ENCODE measurements around the gene CAPZA2.

CAPZA2 gene

DNA sequence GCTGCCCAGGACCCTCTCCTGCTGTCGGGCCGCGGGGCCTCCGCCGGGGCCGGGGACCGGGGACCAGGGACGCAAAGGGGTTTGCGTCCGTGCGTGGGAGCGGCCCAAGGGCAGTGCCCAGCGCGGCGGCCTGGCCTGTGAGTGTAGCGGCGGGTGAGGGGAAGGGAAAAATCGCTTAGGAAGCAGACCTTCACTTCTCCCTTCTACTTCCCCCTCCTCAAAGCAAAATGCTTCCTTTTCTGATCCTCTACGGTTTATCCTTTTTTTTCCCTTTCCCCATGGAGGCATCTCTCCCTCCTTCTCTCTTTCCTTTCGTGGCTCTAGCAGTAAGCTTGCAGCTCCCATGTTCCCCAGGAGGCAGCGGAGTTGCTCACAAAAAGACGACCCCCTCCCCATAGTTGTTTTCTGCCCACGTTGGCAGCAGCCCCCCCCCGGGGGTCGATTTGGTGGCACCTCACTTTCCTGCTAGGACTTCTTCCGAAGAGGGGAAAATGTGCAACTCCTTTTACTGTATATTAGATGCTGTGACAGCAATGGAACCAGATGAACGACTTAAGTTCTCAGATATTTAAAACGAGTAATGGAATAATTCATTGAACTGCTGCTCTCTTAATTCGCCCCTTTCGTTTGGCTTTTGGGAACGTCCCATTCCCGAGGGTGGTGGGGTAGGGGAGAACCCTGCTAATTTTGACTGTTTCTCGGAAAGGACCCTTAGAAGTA lies 724 bp downstream of the CAPZA2 start:
- DNase-seq = no peak

- no peak for DNase-seq
Observed at GRCh38 chr7:116863936-116864500, 1.6 kb downstream of the CAPZA2 start.

GRCh38 chr7:116871061-116871700 lies 8.8 kb downstream of the CAPZA2 start:
- DNase-seq = no peak

DNA sequence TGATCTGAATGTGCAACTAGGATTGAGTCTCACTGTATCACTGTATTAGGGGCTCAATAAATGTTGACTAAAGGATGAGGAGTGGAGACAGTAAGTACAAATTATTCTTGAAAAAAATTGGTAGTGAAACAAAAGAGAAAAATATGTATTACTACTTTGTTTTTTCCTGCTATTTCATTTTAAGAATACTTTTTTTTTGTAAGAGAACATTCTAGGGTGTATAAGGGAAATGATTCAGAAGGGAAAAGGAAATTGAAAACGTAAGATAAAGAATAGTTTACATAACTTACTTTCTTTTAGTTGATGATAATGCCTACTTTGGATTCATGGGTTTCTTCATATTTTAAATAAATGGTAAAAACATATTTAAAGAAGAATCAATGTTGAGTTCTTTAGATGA lies 9.6 kb downstream of the CAPZA2 start:
- DNase-seq = no peak

GRCh38 chr7:116873619-116874018 lies 11.2 kb downstream of the CAPZA2 start:
- no peak for DNase-seq

GRCh38 chr7:116876664-116877442 lies 14.5 kb downstream of the CAPZA2 start:
- no peak for DNase-seq

DNA sequence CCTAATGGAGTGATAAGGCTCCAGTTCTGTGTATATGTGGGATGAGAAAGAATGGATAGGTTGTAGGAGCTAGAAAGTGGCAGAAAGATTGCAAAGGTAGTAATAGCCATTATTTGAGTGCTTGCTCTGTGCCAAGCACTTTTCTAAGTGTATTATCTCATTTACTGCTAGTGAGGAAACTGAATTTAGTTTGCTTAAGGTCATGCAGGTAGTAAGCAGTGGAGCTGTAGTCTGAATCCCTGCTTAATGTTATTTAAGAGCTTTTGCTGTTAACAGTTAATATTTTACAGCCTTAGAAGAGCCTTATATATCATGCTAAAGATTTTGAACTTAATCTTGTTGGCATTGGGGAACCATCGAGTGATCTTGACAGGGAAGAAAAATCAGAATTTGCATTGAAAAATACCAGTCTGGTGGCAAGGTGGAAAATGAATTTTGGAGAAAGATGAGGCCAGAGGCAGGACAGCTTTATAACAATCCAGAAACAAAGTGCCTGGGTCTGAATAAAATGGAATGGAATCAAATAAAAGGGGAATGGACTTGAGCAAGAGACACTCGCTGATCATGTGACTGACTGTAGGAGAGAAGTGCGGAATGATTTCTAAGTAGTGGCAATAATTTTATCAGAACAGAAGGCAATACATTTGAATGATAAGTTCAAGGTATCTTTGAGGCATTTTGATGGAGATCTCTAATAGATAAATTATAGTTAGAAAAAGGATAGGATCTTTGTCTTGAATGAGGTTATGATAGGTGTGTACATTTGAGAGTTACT lies 15.2 kb downstream of the CAPZA2 start:
- DNase-seq = no peak

DNA sequence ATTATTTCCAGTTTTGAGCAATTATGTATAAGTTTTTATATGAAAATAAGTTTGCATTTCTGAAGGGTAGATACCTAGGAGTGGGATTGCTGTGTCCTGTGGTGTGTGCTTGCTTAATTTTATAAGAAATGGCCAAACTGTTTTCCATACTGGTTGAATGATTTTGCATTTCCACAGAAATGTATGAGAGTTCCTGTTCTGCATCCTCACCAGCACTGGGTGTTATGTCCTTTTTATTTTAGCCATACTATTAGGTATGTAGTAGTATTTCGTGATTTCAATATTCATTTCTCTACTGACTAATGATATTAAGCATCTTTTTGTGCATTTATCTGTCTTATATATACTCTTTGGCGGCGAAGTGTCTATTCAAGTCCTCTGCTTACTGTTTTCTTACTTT lies 22.3 kb downstream of the CAPZA2 start:
- no peak for DNase-seq

DNA sequence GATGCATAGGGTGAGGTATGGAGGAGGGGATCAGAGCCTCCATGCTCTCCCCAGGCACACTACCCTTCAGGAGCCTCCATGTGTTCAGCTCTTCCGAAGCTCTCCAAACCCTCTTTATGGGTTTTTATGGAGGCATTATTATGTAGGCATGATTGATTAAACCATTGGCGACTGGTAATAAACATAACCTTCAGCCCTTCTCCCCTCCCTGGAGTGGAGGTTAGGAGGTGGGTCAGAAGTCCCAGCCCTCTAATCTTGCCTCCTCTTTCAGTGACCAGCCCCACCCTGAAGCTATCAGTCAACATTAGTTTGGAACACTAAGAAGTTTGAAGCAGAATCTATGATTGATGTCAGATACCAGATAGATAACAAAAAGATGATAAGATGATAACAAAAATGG lies 23.3 kb downstream of the CAPZA2 start:
- no peak for DNase-seq

DNA sequence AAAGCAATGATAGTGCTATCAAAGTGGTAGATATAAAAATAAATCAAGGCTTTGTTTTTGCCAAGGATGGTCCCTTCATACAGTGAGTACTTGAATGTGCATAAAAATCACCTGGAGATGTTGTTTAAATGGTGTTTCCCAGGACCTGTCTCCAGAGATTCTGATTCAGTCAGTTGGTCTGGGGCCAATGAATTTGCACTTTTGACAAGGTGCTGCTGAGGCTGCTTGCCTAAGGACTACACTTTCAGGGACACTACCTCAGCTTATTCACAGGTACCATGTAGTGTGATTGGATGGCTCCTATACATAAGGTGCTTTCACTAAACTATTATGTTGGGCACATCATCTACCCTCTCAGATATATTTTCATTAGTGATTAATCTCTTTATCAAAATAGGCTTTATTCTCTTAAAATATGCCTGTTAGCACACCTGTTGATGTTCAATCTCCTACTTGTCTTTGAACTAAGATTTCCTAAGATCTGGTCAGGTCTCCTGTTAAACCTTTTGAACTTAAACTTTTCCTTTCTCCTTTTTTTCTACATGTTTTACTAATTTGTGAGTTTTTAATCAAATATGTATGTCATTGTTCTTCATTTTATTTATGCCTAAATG lies 24.3 kb downstream of the CAPZA2 start:
- no peak for DNase-seq

DNA sequence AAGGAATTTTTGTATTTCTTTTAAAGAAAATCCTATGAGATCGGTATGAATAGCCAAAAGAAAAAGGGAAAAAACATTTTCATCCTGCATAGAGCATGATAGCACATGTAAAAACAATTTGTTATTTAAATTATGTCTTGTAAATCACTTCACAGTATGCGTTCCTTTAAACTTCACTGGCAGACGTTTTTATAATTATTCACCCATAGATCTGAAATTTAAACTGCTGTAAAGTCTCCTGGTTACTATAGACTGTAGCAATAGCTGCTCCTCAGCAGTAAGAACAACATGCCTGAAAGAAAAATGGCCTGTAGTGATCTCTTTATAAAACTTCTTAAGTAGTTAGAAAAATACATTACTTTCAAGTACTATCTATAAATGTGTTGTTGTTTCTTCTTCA lies 26.5 kb downstream of the CAPZA2 start:
- no peak for DNase-seq

DNA sequence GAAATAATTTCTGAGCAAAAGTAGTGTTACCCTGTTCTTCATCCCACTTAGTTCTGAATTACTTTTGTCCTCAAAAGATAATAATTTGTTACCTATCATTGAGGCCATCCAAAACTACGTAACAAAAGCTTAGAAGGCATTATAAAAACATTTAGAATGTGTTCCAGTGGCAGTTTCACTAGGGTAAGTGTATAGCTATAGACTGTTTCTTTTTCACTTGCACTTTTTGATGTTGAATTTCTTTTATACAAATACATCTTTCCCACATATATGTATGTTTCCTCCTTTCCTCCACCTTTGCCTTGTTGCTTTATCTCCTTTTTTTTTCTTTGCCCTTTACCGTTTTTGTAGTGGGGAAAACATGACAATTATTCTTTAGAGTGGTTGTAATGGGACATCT lies 33.5 kb downstream of the CAPZA2 start:
- DNase-seq = no peak

GRCh38 chr7:116897661-116898060 lies 35.3 kb downstream of the CAPZA2 start:
- no peak for DNase-seq

DNA sequence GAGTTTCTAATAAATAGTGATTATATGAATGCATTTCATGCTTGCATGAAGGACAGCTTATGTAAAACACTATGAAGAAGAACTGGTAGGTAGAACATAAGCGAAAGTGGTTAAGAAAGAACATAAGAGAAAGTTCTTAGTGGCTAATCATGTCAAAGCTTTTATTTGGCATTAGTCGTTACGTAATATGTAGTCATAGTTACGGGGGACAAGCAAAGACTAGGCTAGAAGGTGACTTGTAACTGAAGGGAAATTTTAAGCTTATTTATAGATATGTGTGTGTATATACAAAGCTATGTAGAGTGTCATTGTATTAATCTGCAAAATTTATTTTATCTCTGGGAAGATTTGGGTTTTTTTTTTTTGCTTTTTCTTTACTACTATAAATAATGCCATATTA lies 36.9 kb downstream of the CAPZA2 start:
- DNase-seq = no peak

- DNase-seq = no peak
Observed at GRCh38 chr7:116901143-116901542, 38.8 kb downstream of the CAPZA2 start.

DNA sequence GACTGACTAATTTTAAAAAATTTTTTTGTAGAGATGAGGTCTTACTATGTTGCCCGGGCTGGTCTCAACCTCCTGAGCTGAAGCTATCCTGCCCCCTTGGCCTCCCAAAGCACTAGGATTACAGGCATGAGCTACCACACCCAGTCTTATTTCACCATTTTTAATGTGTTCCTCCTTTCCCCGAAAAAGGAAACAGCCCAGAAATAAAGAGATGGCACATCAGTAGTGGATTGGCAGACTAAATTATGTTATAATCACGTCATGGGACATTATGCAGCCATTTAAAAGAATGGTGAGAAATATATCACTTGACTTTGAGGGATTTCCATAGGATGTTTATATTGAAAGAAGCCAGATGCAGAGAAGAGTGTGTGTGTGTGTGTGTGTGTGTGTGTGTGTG lies 40.5 kb downstream of the CAPZA2 start:
- no peak for DNase-seq

DNA sequence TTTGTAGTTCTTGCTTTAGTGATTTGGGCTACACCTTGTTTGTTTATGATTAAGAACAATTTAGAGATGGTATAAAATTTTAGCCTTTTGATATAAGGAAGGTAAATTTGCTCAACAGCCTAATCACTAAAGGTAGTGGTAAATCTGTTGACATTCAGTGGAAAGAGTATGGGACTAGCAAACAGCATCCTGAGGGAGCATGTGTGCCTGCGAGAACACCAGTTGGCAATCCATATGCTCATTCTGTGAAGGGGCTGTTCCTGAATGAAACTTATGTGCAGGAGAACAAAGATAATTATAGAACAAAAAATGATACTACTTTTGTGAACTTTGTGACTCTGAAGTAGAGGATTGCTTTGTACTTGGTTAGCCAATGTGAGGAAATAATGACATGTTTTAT lies 44.0 kb downstream of the CAPZA2 start:
- DNase-seq = no peak

GRCh38 chr7:116910383-116910782 lies 48.0 kb downstream of the CAPZA2 start:
- no peak for DNase-seq

GRCh38 chr7:116911801-116912200 lies 49.4 kb downstream of the CAPZA2 start:
- DNase-seq = no peak

DNA sequence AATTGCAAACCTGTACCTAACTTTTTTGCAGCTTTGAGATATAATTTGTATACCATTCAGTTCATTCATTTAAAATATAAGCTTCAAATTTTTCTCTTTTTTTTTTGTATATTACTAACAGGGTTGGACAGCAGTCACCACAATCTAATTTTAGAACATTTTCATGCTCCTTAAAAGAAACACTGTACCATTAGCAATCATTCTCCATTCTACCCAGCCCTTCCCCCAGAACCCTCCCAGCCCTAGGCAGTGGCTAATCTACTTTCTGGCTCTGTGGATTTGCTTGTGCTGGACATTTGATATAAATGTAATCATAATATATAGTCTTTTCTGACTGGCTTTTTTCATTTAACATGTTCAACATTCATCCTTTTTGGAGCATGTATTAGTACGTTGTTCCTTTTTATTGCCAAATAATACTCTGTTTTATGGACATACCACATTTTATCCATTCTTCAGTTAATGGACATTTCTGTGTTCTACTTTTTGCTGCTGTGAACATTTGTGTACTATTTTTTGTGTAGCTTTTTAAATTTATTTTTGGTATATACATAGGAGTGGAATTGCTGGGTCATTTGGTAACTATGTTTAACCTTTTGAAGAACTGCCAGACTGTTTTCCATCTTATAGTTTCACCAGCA lies 50.0 kb downstream of the CAPZA2 start:
- DNase-seq = no peak

DNA sequence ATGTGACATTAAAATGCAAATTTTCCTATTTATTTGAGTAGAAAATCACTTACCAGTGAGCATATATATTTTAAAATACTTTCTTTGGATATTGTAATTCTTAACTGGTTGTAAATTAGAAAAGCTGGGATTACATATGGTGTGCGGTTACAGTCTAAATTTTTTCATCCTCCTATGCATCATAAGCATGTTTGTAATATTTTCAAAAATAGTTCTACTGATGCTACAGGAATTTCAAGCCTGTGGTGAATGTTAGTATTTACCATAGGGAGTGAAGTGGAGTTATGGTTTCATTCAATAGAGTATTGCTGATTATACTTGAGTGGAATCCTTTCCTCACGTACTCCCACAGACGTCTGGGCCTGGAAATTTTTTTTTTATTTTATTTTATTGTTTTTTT lies 56.3 kb downstream of the CAPZA2 start:
- DNase-seq = no peak

- DNase-seq = no peak
Observed at GRCh38 chr7:116920359-116920758, 58.0 kb downstream of the CAPZA2 start.
